Posterior vena cava (tissue), 2 donors: ENCODE results near the gene RAP1GDS1. TPM values are rescaled to one million over a fixed set of nuclear protein-coding genes. Genes with fewer than 3 reads are reported as not detected.
"Not testable (repeated sequence)": the region's sequence is repeated elsewhere in the genome, so short reads cannot be mapped to it uniquely, and the experiment has no call there.

Source experiments
- DNase-seq: peaks from one replicate; pipeline ENCODE4 v3.0.0-alpha.2; 2020; ENCODE audit warnings: low spot score
- intact Hi-C, 2 donors: fragments of 100-400 bp; cut with DNase I; formaldehyde crosslinking; loops; one replicate each; pipeline versions ENCODE4 v1.14.1 to v1.14.2; 2022 to 2023
- total RNA-seq, 2 donors: library from RNA; stranded (reverse); fragmentation: NEBNext Ultra II Directional; extraction: Animal tissue kit (Norgen Biotek cat#: 25700); gene quantifications; one replicate each; pipeline ENCODE4 v1.2.1, GENCODE V29; 2021
- donor health status: DM: yes; HTN: yes; CAD: no.
- donor health status: DM: yes; HTN: yes; CAD: no.

The RAP1GDS1 gene
- total RNA-seq, 2 donors from 2014 or later: 36.1 to 40.3 TPM

DNA sequence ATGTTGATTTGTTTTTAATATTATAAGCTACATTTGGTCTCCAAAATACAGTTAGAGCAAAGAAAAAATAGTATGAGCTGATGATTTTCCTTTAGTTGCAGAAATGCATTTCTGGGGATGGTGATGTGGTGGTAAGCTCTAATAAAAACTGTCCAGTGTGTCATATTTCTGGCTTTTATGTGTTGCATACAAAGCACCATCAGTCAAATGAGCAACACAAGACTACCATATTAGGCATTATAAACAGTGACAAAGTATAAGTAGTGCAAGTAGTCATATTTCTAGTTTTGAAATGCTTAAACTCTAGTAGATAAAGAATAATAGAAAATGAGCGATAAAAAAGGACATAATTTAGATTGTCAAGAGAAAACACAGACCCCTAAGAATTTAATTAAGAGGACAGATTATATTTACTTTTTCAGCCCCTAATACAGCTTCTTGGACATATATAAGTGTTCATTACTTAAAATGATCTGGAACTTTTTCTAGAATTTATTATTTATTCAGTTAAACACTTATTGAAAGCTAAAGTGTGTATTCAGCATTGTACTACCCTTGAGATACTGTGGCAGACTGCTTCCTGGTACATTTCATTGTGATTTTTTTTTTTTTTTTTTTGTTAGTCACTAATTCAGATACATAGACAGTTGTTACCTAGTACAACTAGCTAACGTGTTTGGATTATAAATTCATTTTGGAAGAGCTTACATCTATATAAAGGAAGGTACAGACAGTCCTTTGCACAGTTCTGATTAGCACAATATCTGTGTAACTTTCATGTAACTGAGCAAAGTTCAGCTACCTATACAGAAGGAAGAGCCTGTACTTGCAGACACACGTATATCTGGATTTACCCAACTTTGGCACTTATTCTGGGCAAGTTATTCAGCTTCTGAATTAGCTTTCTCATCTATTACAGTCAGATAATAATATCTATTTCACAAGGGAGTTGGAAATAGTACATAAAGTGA, 22.3 kb downstream of the RAP1GDS1 start:
- intact Hi-C loops: no loop called here
- no peak for DNase-seq

DNA sequence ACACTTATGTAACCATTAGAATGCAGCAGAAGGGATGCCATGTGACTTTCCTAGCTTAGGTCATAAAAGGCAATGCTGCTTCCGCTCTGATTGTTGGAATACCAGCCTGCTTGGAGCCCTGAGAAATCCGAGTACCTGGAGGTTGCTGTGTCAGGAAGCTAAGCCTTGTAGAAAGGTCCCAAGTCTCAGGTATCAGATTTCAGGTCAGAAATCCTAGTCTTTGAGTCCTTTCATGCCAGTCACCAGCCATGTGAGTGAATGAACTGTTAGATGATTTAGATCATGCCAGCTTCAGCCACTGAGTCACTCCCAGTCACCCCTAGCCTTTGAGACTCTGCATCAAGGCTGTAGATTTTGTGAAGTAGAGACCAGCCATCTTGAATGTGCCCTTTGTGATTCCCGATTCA, 23.5 kb downstream of the RAP1GDS1 start:
- intact Hi-C loops: no loop called here
- DNase-seq: no peak

DNA sequence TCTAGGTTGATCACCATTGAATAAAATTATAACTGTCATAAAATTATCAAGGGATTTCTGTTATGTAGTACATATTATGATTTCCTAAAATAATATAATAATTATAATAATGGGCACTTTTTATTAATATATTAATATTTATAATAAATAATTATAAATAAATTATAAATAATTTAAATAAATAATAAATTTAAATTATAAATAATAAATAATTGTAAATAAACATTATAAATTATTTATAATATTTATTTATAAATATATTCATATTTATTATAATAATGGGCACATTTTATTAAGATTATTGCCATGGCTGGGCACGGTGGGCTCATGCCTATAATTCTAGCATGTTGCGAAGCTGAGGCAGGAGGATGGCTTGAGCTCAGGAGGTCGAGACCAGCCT, 24.5 kb downstream of the RAP1GDS1 start:
- intact Hi-C loops: no loop called here
- no peak for DNase-seq

DNA sequence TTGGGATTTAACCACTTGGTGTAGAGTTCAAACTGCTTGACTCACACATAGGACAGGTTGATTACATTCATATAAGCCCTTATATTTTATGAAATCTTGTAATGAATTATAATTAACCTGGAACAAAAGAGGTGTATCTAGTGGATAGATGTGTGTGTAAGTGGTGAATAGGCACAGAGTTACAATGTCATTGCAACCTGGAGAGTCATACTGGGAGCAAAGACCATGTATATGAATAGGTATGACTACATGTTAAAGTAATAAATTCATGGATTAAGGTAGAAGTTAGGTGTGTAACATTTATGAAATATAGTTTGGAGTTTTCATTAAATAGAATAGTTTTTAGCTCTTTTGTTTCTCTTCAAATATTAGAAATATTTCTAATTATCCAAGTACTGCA, 26.1 kb downstream of the RAP1GDS1 start:
- intact Hi-C loops: no loop called here
- DNase-seq: no peak

DNA sequence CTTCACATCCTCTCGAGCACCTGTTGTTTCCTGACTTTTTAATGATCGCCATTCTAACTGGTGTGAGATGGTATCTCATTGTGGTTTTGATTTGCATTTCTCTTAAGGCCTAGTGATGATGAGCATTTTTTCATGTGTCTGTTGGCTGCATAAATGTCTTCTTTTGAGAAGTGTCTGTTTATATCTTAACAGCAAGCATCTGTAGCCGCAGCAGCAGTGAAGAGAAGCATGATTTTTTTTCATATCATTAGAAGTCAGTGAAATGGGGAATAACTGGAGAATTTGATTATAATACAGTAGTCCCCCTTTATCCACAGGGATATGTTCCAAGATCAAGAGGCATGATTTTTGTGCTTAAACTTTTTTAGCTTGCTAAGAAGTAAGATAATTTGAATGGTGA, 27.5 kb downstream of the RAP1GDS1 start:
- intact Hi-C loops, DNase-seq: not testable (repeated sequence)

DNA sequence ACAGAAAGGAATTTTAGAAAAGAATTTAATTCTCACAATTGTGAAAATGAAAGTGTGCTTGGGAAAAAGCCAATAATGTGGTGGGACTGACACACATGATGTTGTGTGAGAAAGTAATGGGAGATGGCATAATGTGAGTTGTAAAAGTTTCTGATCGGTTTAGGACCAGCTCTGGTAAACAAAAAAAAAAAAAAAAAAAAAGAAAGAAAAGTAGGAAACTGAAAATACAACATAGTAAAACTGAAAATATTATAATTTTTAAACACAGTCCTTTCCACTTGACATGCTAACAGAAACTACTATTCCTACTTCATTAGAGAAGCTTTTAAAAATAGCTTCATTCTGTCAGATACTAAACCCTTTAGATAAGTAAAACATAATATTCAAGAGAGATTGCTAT, 28.2 kb downstream of the RAP1GDS1 start:
- DNase-seq: no peak
- intact Hi-C loops: no loop called here

DNA sequence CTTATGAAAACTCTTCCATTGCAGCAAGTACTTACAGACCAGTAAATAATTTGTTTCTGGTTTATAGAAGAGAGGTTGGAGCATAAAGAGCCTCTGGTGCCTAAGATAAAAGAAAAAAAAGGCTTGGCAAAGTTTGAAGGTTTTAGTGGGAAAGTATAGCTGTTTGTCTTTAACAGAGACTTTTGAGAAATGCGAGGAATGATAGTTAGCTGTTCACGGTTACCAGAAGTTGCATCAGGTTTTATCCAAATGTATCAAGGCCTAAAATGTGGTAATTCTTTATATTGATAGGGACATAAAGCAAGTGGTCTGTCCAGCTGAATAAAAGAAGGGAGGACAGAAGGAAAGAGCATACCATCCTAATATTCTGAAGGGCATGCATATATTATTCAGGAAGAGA, 29.3 kb downstream of the RAP1GDS1 start:
- intact Hi-C loops: no loop called here
- DNase-seq: no peak

DNA sequence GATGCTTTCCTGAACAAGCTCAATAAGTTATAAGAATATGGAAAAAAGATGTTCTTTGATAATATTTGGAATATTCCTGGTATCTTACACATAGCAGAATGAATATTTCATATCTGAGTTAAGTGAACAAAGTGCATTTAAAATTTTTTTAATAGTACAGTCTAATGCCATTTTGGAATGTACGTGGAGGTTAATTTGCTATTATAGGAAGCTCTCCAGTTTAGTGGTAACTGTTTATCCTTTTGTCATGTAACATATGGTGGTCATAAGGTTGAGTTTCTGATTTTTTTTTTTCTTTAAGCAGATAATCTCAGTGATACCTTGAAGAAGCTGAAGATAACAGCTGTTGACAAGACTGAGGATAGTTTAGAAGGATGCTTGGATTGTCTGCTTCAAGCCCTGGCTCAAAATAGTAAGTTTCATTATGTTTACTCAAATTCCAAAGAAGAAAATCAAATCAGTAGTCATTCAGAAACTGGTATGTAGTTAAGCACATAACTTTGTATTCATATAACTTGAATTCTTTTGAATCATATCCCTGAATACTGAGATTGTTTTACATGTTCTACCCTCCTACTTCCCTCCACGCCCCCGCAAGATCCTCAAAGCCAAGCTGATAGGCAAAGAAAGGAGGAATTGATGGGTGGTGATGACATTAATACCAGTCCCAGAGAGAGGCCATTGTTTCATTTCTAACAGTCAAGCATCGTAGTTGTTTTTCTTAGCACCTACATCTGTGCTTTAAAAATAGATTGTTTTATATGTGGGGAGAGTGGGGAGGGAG, 32.1 kb downstream of the RAP1GDS1 start:
- intact Hi-C loops: no loop called here
- no peak for DNase-seq

DNA sequence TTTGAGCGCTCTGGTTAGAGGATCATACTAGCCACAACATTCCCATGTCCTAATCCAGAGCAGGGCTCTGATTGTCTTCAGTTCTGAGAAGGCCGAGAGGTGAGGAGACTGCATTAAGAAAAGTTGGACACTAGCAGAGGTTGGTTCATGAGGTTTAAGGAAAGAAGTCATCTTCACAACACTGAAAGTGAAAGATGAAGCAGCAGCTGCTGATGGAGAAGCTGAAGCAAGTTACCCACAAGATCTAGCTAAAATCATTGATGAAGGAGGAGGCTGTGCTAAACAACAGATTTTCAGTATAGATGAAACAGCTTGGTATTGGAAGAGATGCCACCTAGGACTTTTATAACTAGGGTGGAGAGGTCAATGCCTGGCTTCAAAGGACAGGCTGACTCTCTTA, 36.8 kb downstream of the RAP1GDS1 start:
- DNase-seq: no peak
- intact Hi-C loops: no loop called here

DNA sequence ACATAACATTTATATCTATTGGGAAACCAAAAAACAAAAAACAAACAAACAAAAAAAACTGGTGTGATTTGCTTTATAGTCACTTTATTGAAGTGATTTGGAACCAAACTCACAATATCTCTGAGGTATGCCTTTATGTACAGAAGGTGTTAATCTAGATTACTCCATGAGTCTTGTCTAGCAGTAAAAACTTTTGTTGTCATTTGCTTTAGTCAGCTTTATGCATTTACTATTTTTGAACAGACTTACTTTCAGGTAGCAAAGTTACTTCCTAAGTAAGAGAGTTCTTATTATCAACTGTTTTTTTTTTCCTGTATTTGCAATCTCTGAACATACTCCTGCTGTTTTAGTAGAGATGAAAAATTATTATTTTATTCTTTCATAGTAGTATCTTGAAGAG, 39.5 kb downstream of the RAP1GDS1 start:
- intact Hi-C loops: no loop called here
- DNase-seq: no peak

DNA sequence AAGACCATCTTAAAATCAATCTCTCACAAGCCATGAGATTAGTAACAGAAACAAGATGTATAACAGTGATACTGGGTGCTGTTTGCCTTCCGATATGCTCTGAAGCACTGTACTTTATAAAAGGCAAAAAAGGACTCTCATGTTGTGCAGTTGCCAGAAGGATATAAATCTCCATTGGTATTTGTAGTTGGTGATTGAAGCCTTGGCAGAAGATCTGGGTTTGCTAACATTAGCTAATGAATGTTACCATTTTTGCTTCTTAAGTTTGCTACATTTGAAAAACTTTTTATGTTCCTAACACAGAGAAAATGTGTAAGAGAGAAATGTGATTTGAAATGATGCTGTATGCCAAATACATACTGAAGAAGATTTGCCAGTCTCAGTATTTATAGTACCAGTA, 44.4 kb downstream of the RAP1GDS1 start:
- intact Hi-C loops: no loop called here
- DNase-seq: no peak

DNA sequence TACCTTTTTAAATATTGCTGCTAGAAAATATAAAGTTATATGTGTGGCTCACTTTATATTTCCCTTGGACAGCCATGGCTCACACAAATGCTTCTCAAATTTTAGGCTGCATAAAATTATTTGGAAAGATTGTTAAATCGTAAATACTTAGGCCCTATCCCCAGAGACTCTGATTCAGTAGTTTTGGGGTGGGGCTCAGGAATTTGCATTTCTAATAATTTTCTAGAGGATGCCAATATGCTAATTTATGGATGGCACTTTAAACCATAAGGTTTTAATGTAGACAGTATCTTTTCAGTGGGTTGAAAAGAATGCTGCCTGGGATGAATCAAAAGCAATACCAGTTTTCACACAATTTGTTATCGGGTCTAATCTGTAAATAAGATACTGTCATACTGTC, 49.7 kb downstream of the RAP1GDS1 start:
- intact Hi-C loops: no loop called here
- no peak for DNase-seq

DNA sequence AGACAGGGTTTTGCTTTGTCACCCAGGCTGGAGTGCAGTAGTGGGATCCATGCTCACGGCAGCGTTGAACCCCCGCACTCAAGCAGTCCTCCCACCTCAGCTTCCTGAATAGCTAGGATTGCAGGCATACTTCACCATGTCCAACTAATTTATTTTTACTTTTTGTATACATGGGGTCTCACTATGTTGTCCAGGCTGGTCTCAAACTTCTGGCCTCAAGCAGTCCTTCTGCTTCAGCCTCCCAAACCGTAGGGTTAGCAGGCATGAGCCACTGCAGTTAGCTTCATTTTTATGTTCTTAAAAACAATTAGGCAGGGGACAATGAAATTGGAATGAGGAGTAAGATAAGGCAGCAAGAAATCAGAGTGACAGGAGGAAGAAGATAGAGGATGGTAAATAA, 50.5 kb downstream of the RAP1GDS1 start:
- no peak for DNase-seq
- intact Hi-C loops: no loop called here

DNA sequence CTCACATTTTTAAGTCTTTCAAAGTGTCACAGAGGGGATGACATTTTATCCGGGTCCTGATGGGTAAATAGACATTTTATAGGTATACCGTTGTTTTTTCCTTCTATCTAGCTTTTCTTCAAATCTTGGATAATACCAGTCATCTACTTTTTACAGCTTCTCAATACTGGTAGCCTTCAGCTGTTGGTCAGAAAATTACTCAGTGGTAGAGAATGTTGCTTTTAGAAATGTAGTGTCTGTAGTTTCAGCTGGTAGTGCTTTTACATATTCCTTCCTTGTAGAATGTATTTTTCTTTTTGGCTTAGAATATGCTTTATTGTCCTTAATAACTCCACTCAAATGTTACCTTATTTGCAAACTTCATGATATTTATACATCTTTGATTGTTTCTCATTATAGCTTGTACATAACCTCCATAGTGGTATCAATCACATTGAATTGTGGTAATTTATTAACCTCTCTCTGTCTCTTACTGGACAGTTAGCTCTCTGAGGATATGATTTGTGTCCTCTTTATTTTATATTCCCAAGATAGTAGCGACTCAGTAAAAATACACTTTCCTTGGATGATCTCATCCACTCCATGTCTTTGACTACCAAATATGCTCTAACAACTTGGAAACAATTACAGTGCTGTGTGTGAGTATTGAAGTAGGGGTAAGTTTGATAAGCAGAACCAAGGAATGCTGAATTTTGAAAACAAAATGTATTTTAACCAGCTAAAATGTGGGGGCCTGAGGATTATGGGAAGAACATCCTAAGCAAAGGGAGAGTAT, 53.8 kb downstream of the RAP1GDS1 start:
- intact Hi-C loops: no loop called here
- no peak for DNase-seq

DNA sequence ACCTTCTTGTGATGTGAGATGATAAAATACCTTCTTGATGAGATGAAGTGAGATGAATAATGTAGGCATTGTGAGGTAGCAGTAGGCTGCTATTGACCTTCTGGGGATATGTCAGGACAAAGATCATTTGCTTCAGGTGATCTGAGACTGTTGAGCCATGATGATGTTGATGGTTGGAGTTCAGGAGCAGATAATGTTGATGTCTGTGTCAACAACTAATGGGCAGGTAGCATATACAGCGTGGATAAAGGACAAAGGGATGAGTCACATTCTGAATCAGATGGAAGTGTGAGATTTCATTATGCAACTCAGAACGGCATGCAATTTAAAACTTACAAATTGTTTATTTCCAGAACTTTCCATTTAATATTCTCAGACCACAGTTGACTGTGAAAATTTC, 57.3 kb downstream of the RAP1GDS1 start:
- intact Hi-C loops: no loop called here
- DNase-seq: no peak

DNA sequence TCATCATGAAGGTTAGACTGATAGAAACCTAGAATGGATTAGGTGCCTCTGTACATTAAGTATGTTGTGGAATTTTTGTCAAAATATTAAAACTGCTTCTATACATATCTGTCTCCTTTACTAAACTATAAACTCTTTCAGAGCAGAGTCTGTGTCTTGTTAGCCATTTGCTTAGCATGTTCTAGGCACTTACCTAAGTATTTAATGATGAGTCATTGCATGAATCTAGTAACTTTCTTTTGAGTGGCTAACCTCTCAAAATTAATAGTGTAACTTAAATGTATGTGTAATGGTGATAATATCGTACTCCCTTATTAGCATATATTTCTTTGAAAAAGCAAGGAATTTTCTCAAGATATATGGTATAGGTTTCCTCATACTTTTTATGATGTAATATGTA, 57.8 kb downstream of the RAP1GDS1 start:
- no peak for DNase-seq
- intact Hi-C loops: no loop called here

DNA sequence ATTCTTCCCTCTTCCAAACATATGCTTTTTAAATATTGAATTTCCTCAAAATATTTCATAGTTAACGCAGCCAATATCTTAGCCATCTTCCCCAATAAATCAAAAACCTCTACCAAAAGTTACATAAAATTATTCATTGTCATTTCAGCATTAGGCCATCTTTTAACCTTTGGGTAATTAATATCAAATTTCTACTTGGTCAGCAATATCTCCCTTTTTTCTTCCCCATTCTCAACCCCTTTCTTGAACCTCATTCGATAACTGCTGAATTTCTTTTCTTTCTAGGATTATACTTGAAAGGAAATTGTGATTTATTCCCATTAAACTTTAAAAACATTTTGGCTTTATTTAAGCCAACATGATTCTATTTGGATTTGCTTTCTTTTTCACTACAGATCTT, 65.0 kb downstream of the RAP1GDS1 start:
- intact Hi-C loops: no loop called here
- no peak for DNase-seq

DNA sequence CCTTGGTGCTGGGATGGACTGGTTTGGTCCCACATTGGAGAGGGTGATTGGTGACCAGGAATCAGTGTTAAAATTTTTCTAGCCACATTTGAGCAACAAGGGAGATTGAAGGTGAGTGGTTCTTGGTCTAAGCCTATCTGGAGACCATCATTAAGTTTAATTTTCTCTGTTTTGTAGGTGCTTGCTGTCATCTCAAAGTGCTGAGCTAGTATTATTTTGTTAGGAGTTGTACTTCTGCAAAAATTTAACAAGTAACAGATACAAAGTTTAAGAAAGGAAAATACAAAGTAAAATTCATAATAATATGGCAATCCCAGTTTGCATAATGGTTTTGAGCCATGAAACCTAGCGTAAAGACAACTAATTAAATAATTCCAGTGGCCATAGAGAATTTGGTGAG, 66.5 kb downstream of the RAP1GDS1 start:
- intact Hi-C loops: no loop called here
- no peak for DNase-seq

DNA sequence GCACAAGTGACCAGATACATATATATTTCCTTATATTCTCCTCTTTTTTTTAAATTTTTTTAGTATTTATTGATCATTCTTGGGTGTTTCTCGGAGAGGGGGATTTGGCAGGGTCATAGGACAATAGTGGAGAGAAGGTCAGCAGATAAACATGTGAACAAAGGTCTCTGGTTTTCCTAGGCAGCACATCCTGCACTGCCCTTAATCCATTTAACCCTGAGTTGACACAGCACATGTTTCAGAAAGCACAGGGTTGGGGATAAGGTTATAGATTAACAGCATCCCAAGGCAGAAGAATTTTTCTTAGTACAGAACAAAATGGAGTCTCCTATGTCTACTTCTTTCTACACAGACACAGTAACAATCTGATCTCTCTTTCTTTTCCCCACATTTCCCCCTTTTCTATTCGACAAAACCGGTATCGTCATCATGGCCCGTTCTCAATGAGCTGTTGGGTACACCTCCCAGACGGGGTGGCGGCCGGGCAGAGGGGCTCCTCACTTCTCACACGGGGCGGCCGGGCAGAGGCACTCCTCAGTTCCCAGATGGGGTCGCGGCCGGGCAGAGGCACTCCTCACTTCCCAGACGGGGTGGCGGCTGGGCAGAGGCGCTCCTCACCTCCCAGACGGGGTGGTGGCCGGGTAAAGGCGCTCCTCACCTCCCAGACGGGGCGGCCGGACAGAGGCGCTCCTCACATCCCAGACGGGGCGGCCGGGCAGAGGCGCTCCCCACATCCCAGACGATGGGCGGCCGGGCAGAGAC, 68.9 kb downstream of the RAP1GDS1 start:
- intact Hi-C loops, DNase-seq: not testable (repeated sequence)
